Epithelial cell of prostate (primary cell): ENCODE results near the gene RAB3D.

Experiments
- DNase-seq: peaks from one replicate; pipeline ENCODE4 v3.0.0-alpha.2; 2011; ENCODE audit warnings: low read depth, low spot score
- H3K27ac ChIP-seq: fragments of 450-650 bp; 2 replicates; pipeline ENCODE4 v1.5.1; 2017; ENCODE audit warnings: mild to moderate bottlenecking

RAB3D gene

GRCh38 chr19:11299946-11300810 is 39.3 kb downstream of the RAB3D start:
- H3K27ac ChIP-seq, result no peak overlapping the region

GRCh38 chr19:11296264-11296663 is 43.2 kb downstream of the RAB3D start:
- DNase-seq, result no peak
- H3K27ac ChIP-seq, result no peak overlapping the region

More at GRCh38 chr19:11299946-11300810, 39.3 kb downstream of the RAB3D start:
- DNase-seq, result no peak

- no peak within 1 kb of the TSS for H3K27ac ChIP-seq
- no peak for DNase-seq
Measured at GRCh38 chr19:11295665-11296245, 43.7 kb downstream of the RAB3D start, which contains the start of gene TSPAN16. Gene TSPAN16, plus strand, starts transcription at chr19:11296160. Its CDS starts 138 bp downstream, at chr19:11296298.

GRCh38 chr19:11295180-11295579 is 44.3 kb downstream of the RAB3D start:
- H3K27ac ChIP-seq, result no peak overlapping the region
- no peak for DNase-seq

GRCh38 chr19:11293433-11294389 is 45.7 kb downstream of the RAB3D start:
- peak overlapping the region; percentile 59 for H3K27ac ChIP-seq
- DNase-seq, result peak; percentile 49

- DNase-seq, result no peak
- no peak overlapping the region for H3K27ac ChIP-seq
Measured at GRCh38 chr19:11291991-11292390, 47.5 kb downstream of the RAB3D start.

GRCh38 chr19:11291415-11291814 is 48.0 kb downstream of the RAB3D start:
- DNase-seq, result no peak
- H3K27ac ChIP-seq, result no peak overlapping the region

- DNase-seq, result no peak
- no peak overlapping the region for H3K27ac ChIP-seq
Measured at GRCh38 chr19:11290256-11290655, 49.2 kb downstream of the RAB3D start.

GRCh38 chr19:11288349-11288748 is 51.1 kb downstream of the RAB3D start:
- no peak overlapping the region for H3K27ac ChIP-seq
- no peak for DNase-seq

GRCh38 chr19:11286312-11286974 is 53.0 kb downstream of the RAB3D start:
- H3K27ac ChIP-seq, result no peak overlapping the region
- no peak for DNase-seq

- no peak for DNase-seq
- H3K27ac ChIP-seq, result no peak overlapping the region
Measured at GRCh38 chr19:11284515-11284914, 54.9 kb downstream of the RAB3D start.

GRCh38 chr19:11281356-11282049 is 58.0 kb downstream of the RAB3D start:
- H3K27ac ChIP-seq, result no peak overlapping the region
- no peak for DNase-seq

- DNase-seq, result no peak
- no peak overlapping the region for H3K27ac ChIP-seq
Measured at GRCh38 chr19:11279505-11280236, 59.8 kb downstream of the RAB3D start.

- no peak for DNase-seq
- no peak overlapping the region for H3K27ac ChIP-seq
Measured at GRCh38 chr19:11278670-11279069, 60.8 kb downstream of the RAB3D start.

- no peak for DNase-seq
- no peak overlapping the region for H3K27ac ChIP-seq
Measured at GRCh38 chr19:11274533-11275086, 64.8 kb downstream of the RAB3D start.

GRCh38 chr19:11273989-11274388 is 65.5 kb downstream of the RAB3D start:
- no peak for DNase-seq

GRCh38 chr19:11273296-11273695 is 66.2 kb downstream of the RAB3D start:
- no peak for DNase-seq
- H3K27ac ChIP-seq, result no peak overlapping the region

More at GRCh38 chr19:11273989-11274388, 65.5 kb downstream of the RAB3D start:
- H3K27ac ChIP-seq, result no peak overlapping the region
